Natural killer cell (primary cell): ENCODE data around the gene USP2. TPM values are rescaled to one million over a fixed set of nuclear protein-coding genes. Genes with fewer than 3 reads are reported as not detected.

Experiments
- ATAC-seq, 3 donors: fragments of 150-1000 bp in 2 of 3; fragments of 200-7000 bp in 1 of 3; cut with Tn5 transposase; 1 replicate in 1 of 3; 2 replicates in 2 of 3; pipeline ENCODE4 v1.10.0; 2021; ENCODE audit warnings: mild to moderate bottlenecking in 2 of 3, moderate library complexity in 2 of 3
- DNase-seq, 2 donors: peaks; one replicate each; pipeline versions ENCODE4 v3.0.0 to v3.0.0-alpha.2; 2013 to 2021; ENCODE audit warnings: mixed read lengths in 1 of 2
- H3K27ac ChIP-seq: one replicate; pipeline ENCODE4 v1.5.1; 2013; ENCODE audit warnings: mild to moderate bottlenecking, low read length
- H3K27me3 ChIP-seq: one replicate; pipeline ENCODE4 v1.6.1; 2013; ENCODE audit warnings: low read length; ENCODE audit not compliant: control insufficient read depth, insufficient read depth
- H3K36me3 ChIP-seq: one replicate; pipeline ENCODE4 v1.6.1; 2013; ENCODE audit warnings: low read length; ENCODE audit not compliant: control insufficient read depth, insufficient read depth
- H3K4me1 ChIP-seq: one replicate; pipeline ENCODE4 v1.6.1; 2013; ENCODE audit warnings: low read length; ENCODE audit not compliant: control insufficient read depth, insufficient read depth
- H3K4me3 ChIP-seq: one replicate; pipeline ENCODE4 v1.5.1; 2013; ENCODE audit warnings: low read length
- H3K9me3 ChIP-seq: one replicate; pipeline ENCODE4 v1.6.1; 2013; ENCODE audit warnings: low read length; ENCODE audit not compliant: control insufficient read depth, insufficient read depth
- H3K27ac Mint-ChIP-seq, 2 donors: one replicate each; pipeline ENCODE4 v1.8.0; 2022; ENCODE audit warnings: mild to moderate bottlenecking in 2 of 2, mixed read lengths in 2 of 2, moderate library complexity in 1 of 2
- H3K27me3 Mint-ChIP-seq, 2 donors: one replicate each; pipeline ENCODE4 v1.8.0; 2022; ENCODE audit warnings: low read depth in 2 of 2, mixed read lengths in 2 of 2
- H3K36me3 Mint-ChIP-seq: one replicate; pipeline ENCODE4 v1.8.0; 2022; ENCODE audit warnings: mixed read lengths
- H3K4me1 Mint-ChIP-seq, 2 donors: one replicate each; pipeline ENCODE4 v1.8.0; 2022; ENCODE audit warnings: mixed read lengths in 2 of 2
- H3K4me3 Mint-ChIP-seq: one replicate; pipeline ENCODE4 v1.8.0; 2022; ENCODE audit warnings: mild to moderate bottlenecking, moderate library complexity, mixed read lengths
- H3K9me3 Mint-ChIP-seq, 2 donors: one replicate each; pipeline ENCODE4 v1.8.0; 2022; ENCODE audit warnings: mixed read lengths in 2 of 2
- WGBS: methylation state at CpG from one replicate; pipeline ENCODE4 v1.1.7; 2013; ENCODE audit warnings: missing lambda C conversion rate; ENCODE audit not compliant: insufficient coverage; 5-methylcytosine and 5-hydroxymethylcytosine counted together
- intact Hi-C: fragments of 100-400 bp; cut with micrococcal nuclease; formaldehyde crosslinking; loops from one replicate; pipeline ENCODE4 v1.14.2; 2022
- total RNA-seq, 4 donors: library from RNA; stranded (reverse); fragments of 120-200 nt in 1 of 4; gene quantifications; one replicate each; pipeline versions ENCODE4 v1.2.3 to v1.2.4, GENCODE V29; 2013 to 2022
- TF ChIP-seq, protein P1 (sequence below): fragments of 200-600 bp; IDR thresholded peaks from one replicate; pipeline ENCODE4 v1.8.0; 2022; ENCODE audit warnings: antibody characterized with exemption

The USP2 gene
- total RNA-seq, 3 donors from 2014 or later (not counting 1 experiment from before 2014, with no cell fraction given) = 0.50 to 3.9 TPM; not detected in 1

DNA sequence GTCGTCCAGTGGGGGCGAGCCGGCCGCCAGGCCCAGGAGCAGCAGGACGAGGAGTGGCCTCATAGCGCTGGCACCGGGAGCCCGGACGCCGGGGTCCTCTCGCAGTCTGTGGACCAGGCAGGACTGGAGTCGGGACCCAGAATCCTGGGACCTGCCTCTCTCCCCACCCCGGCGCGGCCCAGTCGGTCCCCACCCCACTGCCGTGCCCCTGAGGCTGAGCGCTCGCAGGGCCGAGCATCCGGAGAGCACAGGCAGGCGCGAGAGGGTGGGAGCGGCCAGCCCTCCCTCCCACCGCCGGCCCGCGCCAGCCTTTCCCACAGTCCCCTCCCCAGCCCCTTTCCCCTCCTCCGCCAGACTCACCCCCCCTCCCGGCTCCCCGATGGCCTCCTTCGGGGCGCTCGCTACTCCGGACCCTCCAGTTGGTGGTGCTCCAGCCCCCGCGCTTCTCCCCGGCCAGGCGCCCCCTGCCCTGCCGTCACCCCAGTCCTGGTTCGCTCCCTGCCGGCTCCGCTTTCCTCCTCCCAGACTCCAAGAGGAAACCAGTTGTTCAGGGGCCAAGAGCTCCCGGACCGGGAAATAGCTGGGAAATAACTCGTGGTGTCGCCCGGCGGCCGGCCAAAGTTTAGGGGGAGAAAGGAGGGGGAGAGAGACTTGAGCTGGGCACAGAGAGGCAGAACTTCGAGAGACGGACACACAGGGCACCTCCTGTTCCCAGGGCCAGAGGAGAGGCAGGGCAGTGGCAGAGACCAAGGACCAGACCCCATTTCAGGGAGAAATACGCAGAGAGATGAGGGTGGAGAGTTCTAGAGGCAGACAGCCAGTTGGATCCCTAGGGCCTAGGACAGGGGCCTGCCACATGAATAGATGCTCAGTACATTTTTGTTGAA is 40.9 kb downstream of the USP2 start, which contains the start of gene C1QTNF5:
TSS of gene C1QTNF5 (minus strand) at position 549 of the 887 bp plus-strand sequence. CDS start at position 63, 486 bp downstream.
- TF ChIP-seq, protein P1, sequence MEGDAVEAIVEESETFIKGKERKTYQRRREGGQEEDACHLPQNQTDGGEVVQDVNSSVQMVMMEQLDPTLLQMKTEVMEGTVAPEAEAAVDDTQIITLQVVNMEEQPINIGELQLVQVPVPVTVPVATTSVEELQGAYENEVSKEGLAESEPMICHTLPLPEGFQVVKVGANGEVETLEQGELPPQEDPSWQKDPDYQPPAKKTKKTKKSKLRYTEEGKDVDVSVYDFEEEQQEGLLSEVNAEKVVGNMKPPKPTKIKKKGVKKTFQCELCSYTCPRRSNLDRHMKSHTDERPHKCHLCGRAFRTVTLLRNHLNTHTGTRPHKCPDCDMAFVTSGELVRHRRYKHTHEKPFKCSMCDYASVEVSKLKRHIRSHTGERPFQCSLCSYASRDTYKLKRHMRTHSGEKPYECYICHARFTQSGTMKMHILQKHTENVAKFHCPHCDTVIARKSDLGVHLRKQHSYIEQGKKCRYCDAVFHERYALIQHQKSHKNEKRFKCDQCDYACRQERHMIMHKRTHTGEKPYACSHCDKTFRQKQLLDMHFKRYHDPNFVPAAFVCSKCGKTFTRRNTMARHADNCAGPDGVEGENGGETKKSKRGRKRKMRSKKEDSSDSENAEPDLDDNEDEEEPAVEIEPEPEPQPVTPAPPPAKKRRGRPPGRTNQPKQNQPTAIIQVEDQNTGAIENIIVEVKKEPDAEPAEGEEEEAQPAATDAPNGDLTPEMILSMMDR = no peak
- H3K36me3 ChIP-seq = no peaks in the 10 kb centered on the region
- H3K27me3 ChIP-seq = peaks cover 20% of the 10 kb centered on the region
- no peak within 1 kb of the TSS for H3K27ac ChIP-seq
- H3K4me3 Mint-ChIP-seq = no peak within 1 kb of the TSS
- peaks cover 27% of the 10 kb centered on the region for H3K4me1 ChIP-seq
- intact Hi-C loops = no loop called here
- H3K27me3 Mint-ChIP-seq = peaks cover 33 to 40% of the 10 kb centered on the region in 2 donors
- no peak for DNase-seq
- no peak within 1 kb of the TSS for H3K27ac Mint-ChIP-seq
- H3K4me3 ChIP-seq = no peak within 1 kb of the TSS
- H3K4me1 Mint-ChIP-seq = peaks cover 0 to 36% of the 10 kb centered on the region in 2 donors
- 7% methylated on average over 52 of the region's 53 CpGs for WGBS
- no peaks in the 10 kb centered on the region for H3K9me3 ChIP-seq
- peak in 2 of 3 donors; percentile 10 to 17 for ATAC-seq
- no peaks in the 10 kb centered on the region for H3K36me3 Mint-ChIP-seq
- no peaks in the 10 kb centered on the region for H3K9me3 Mint-ChIP-seq

GRCh38 chr11:119339589-119340334 is 41.7 kb downstream of the USP2 start:
- Histone ChIP-seq H3K4me1 (peaks cover 35% of the 10 kb centered on the region), H3K27ac (no peak overlapping the region), H3K9me3 (no peaks in the 10 kb centered on the region), H3K4me3 (no peak overlapping the region), H3K27me3 (peaks cover 20% of the 10 kb centered on the region), H3K36me3 (no peaks in the 10 kb centered on the region)
- H3K9me3 Mint-ChIP-seq = no peaks in the 10 kb centered on the region
- peaks cover 33 to 35% of the 10 kb centered on the region in 2 donors for H3K27me3 Mint-ChIP-seq
- H3K36me3 Mint-ChIP-seq = no peaks in the 10 kb centered on the region
- DNase-seq (peak in 1 of 2 donors; percentile 56), ATAC-seq (peak in 2 of 3 donors; percentile 30 to 47)
- intact Hi-C loops = no loop called here
- H3K4me1 Mint-ChIP-seq = peaks cover 6 to 43% of the 10 kb centered on the region in 2 donors
- peak overlapping the region; percentile 70 for H3K4me3 Mint-ChIP-seq
- TF ChIP-seq, protein P1 = peak; percentile 54
- WGBS = 15% methylated on average over 86 of the region's 86 CpGs
- no peak overlapping the region for H3K27ac Mint-ChIP-seq

- no peaks in the 10 kb centered on the region for H3K36me3 ChIP-seq
- TF ChIP-seq, protein P1 = no peak
- H3K27ac ChIP-seq = no peak overlapping the region
- DNase-seq = no peak
- H3K4me1 ChIP-seq = peaks cover 38% of the 10 kb centered on the region
- H3K27ac Mint-ChIP-seq = no peak overlapping the region
- H3K27me3 ChIP-seq = peaks cover 20% of the 10 kb centered on the region
- no peak for ATAC-seq
- no peak overlapping the region for H3K4me3 ChIP-seq
- H3K9me3 ChIP-seq = no peaks in the 10 kb centered on the region
- intact Hi-C loops = no loop called here
- peaks cover 10 to 47% of the 10 kb centered on the region in 2 donors for H3K4me1 Mint-ChIP-seq
- H3K36me3 Mint-ChIP-seq = no peaks in the 10 kb centered on the region
- H3K27me3 Mint-ChIP-seq = peaks cover 28 to 35% of the 10 kb centered on the region in 2 donors
- H3K9me3 Mint-ChIP-seq = no peaks in the 10 kb centered on the region
- 86% methylated on average over 11 of the region's 11 CpGs for WGBS
- H3K4me3 Mint-ChIP-seq = peak overlapping the region; percentile 70
These were observed 42.4 kb downstream of the USP2 start for GRCh38 chr11:119338965-119339588.
